NB4 (cell line): Measurements from ENCODE around the gene LYRM2.

Experiments
- MYC ChIP-seq: IDR thresholded peaks from 2 replicates; pipeline ENCODE4 v1.6.1; 2011; ENCODE audit warnings: low read depth, low read length
- POLR2A ChIP-seq: IDR thresholded peaks from 2 replicates; pipeline ENCODE4 v1.6.1; 2011; ENCODE audit warnings: mild to moderate bottlenecking; ENCODE audit not compliant: insufficient read length; ENCODE audit errors: extremely low read depth

GRCh38 chr6:89662659-89663223, 24.2 kb upstream of the LYRM2 start:
- TF ChIP-seq POLR2A (no peak), MYC (no peak)
